SJSA1 (cell line): ENCODE data around the gene LYPD6. TPM values are rescaled to one million over a fixed set of nuclear protein-coding genes. Genes with fewer than 3 reads are reported as not detected.
"Not testable (repeated sequence)": the region's sequence is repeated elsewhere in the genome, so short reads cannot be mapped to it uniquely, and the experiment has no call there.

Source experiments
- DNase-seq, 2 experiments: peaks; one replicate each; pipeline ENCODE4 v3.0.0-alpha.2; 2015 to 2020; ENCODE audit warnings: low spot score in 2 of 2, low read depth in 1 of 2
- H3K27ac ChIP-seq: fragments of 250-450 bp; sonication (Bioruptor Pico); 2 replicates; pipeline ENCODE4 v1.5.1; 2020; ENCODE audit warnings: mild to moderate bottlenecking, moderate library complexity
- H3K27me3 ChIP-seq: fragments of 250-450 bp; sonication (Bioruptor Pico); replicated peaks from 2 replicates; pipeline ENCODE4 v1.5.1; 2020; ENCODE audit warnings: mild to moderate bottlenecking, moderate library complexity
- H3K36me3 ChIP-seq: fragments of 250-450 bp; sonication (Bioruptor Pico); 2 replicates; pipeline ENCODE4 v1.5.1; 2020; ENCODE audit warnings: mild to moderate bottlenecking
- H3K4me1 ChIP-seq: fragments of 250-450 bp; sonication (Bioruptor Pico); replicated peaks from 2 replicates; pipeline ENCODE4 v1.6.1; 2021; ENCODE audit warnings: mild to moderate bottlenecking
- H3K4me3 ChIP-seq: fragments of 250-450 bp; sonication (Bioruptor Pico); 2 replicates; pipeline ENCODE4 v1.5.1; 2020; ENCODE audit warnings: mild to moderate bottlenecking
- H3K9me3 ChIP-seq: fragments of 250-450 bp; sonication (Bioruptor Pico); replicated peaks from 2 replicates; pipeline ENCODE4 v1.5.1; 2020; ENCODE audit warnings: mild to moderate bottlenecking
- total RNA-seq: library from RNA; depleted of rRNA; stranded (reverse); fragments of >200 nt; shearing (Covaris generic); gene quantifications from 2 replicates; pipeline ENCODE4 v1.2.3, GENCODE V29; 2014; rRNA removed

Gene LYPD6
- 9.0 and 15.0 TPM in 2 replicates for total RNA-seq

- Histone ChIP-seq H3K9me3 (0 out of 2 replicates have a peak, but pooled peaks cover 3% of the 10 kb centered on the region), H3K27ac (peak within 1 kb of the TSS; percentile 40; the same call in 1 of the 2 replicates), H3K4me3 (peak within 1 kb of the TSS; percentile 97), H3K27me3 (no peaks in the 10 kb centered on the region), H3K4me1 (peaks cover 17% of the 10 kb centered on the region), H3K36me3 (peaks cover 7% of the 10 kb centered on the region)
- peak; percentile 67 to 85 for DNase-seq
Observed at GRCh38 chr2:149330127-149331022, at the start of gene LYPD6. Gene LYPD6 (plus strand): TSS chr2:149330587. CDS start chr2:149437709, 107,122 bp downstream.

GRCh38 chr2:149281441-149281840 lies 48.9 kb upstream of the LYPD6 start:
- no peak for DNase-seq
- Histone ChIP-seq H3K9me3 (no peaks in the 10 kb centered on the region), H3K4me3 (no peak overlapping the region), H3K27ac (no peak overlapping the region), H3K4me1 (no peaks in the 10 kb centered on the region), H3K36me3 (no peaks in the 10 kb centered on the region), H3K27me3 (no peaks in the 10 kb centered on the region)

- no peaks in the 10 kb centered on the region; the same call in 1 of the 2 replicates for H3K9me3 ChIP-seq
- 0 out of 2 replicates have a peak, but pooled peaks cover 6% of the 10 kb centered on the region for H3K27me3 ChIP-seq
- no peak overlapping the region for H3K27ac ChIP-seq
- no peaks in the 10 kb centered on the region for H3K36me3 ChIP-seq
- DNase-seq = no peak
- H3K4me3 ChIP-seq = no peak overlapping the region
- H3K4me1 ChIP-seq = no peaks in the 10 kb centered on the region
Observed at GRCh38 chr2:149290662-149291061, 39.7 kb upstream of the LYPD6 start.

GRCh38 chr2:149291881-149292280 lies 38.5 kb upstream of the LYPD6 start:
- Histone ChIP-seq H3K27ac (no peak overlapping the region), H3K9me3 (no peaks in the 10 kb centered on the region; the same call in 1 of the 2 replicates), H3K4me1 (no peaks in the 10 kb centered on the region), H3K36me3 (no peaks in the 10 kb centered on the region), H3K4me3 (no peak overlapping the region), H3K27me3 (0 out of 2 replicates have a peak, but pooled peaks cover 6% of the 10 kb centered on the region)
- DNase-seq = no peak

GRCh38 chr2:149296031-149296430 lies 34.4 kb upstream of the LYPD6 start:
- Histone ChIP-seq H3K4me1 (no peaks in the 10 kb centered on the region), H3K9me3 (no peaks in the 10 kb centered on the region), H3K27ac (no peak overlapping the region), H3K36me3 (no peaks in the 10 kb centered on the region), H3K27me3 (0 out of 2 replicates have a peak, but pooled peaks cover 6% of the 10 kb centered on the region), H3K4me3 (no peak overlapping the region)
- no peak for DNase-seq

- no peak for DNase-seq
- no peaks in the 10 kb centered on the region for H3K9me3 ChIP-seq
- no peak overlapping the region for H3K27ac ChIP-seq
- H3K4me1 ChIP-seq = no peaks in the 10 kb centered on the region
- H3K4me3 ChIP-seq = no peak overlapping the region
- H3K36me3 ChIP-seq = no peaks in the 10 kb centered on the region
- H3K27me3 ChIP-seq = no peaks in the 10 kb centered on the region
Observed at GRCh38 chr2:149307014-149307413, 23.4 kb upstream of the LYPD6 start.

GRCh38 chr2:149310349-149310748 lies 20.0 kb upstream of the LYPD6 start:
- H3K36me3 ChIP-seq = no peaks in the 10 kb centered on the region
- no peak overlapping the region for H3K27ac ChIP-seq
- no peak overlapping the region for H3K4me3 ChIP-seq
- H3K27me3 ChIP-seq = no peaks in the 10 kb centered on the region
- H3K9me3 ChIP-seq = no peaks in the 10 kb centered on the region
- DNase-seq = no peak
- 0 out of 2 replicates have a peak, but pooled peaks cover 5% of the 10 kb centered on the region for H3K4me1 ChIP-seq

- no peaks in the 10 kb centered on the region for H3K9me3 ChIP-seq
- no peaks in the 10 kb centered on the region for H3K27me3 ChIP-seq
- H3K4me1 ChIP-seq = 0 out of 2 replicates have a peak, but pooled peaks cover 5% of the 10 kb centered on the region
- H3K36me3 ChIP-seq = no peaks in the 10 kb centered on the region
- no peak for DNase-seq
- H3K4me3 ChIP-seq = no peak overlapping the region
- H3K27ac ChIP-seq = no peak overlapping the region
Observed at GRCh38 chr2:149312039-149312438, 18.3 kb upstream of the LYPD6 start.

GRCh38 chr2:149313512-149313972 lies 16.8 kb upstream of the LYPD6 start:
- no peaks in the 10 kb centered on the region for H3K36me3 ChIP-seq
- H3K27me3 ChIP-seq = no peaks in the 10 kb centered on the region
- no peak overlapping the region for H3K4me3 ChIP-seq
- no peaks in the 10 kb centered on the region for H3K9me3 ChIP-seq
- H3K27ac ChIP-seq = no peak overlapping the region
- peak; percentile 48 to 50 for DNase-seq
- 0 out of 2 replicates have a peak, but pooled peaks cover 5% of the 10 kb centered on the region for H3K4me1 ChIP-seq

GRCh38 chr2:149314687-149315086 lies 15.7 kb upstream of the LYPD6 start:
- DNase-seq = no peak
- Histone ChIP-seq H3K9me3 (no peaks in the 10 kb centered on the region), H3K27ac (no peak overlapping the region), H3K27me3 (no peaks in the 10 kb centered on the region), H3K4me3 (no peak overlapping the region), H3K36me3 (no peaks in the 10 kb centered on the region), H3K4me1 (0 out of 2 replicates have a peak, but pooled peaks cover 5% of the 10 kb centered on the region)

- H3K36me3 ChIP-seq = no peaks in the 10 kb centered on the region
- no peak overlapping the region for H3K4me3 ChIP-seq
- 0 out of 2 replicates have a peak, but pooled peaks cover 5% of the 10 kb centered on the region for H3K4me1 ChIP-seq
- H3K27ac ChIP-seq = no peak overlapping the region
- H3K9me3 ChIP-seq = no peaks in the 10 kb centered on the region
- no peaks in the 10 kb centered on the region for H3K27me3 ChIP-seq
- DNase-seq = no peak
Observed at GRCh38 chr2:149315461-149315860, 14.9 kb upstream of the LYPD6 start.

- not testable (repeated sequence) for H3K4me1 ChIP-seq, H3K36me3 ChIP-seq, H3K27me3 ChIP-seq, H3K4me3 ChIP-seq, H3K27ac ChIP-seq, DNase-seq, H3K9me3 ChIP-seq
Observed at GRCh38 chr2:149318566-149318965, 11.8 kb upstream of the LYPD6 start.

- no peaks in the 10 kb centered on the region for H3K27me3 ChIP-seq
- H3K27ac ChIP-seq = no peak overlapping the region
- no peak overlapping the region for H3K4me3 ChIP-seq
- no peak for DNase-seq
- H3K36me3 ChIP-seq = no peaks in the 10 kb centered on the region
- H3K4me1 ChIP-seq = no peaks in the 10 kb centered on the region
- H3K9me3 ChIP-seq = no peaks in the 10 kb centered on the region
Observed at GRCh38 chr2:149320362-149320761, 10.0 kb upstream of the LYPD6 start.

- peak overlapping the region; percentile 97; the same call in 1 of the 2 replicates for H3K4me3 ChIP-seq
- no peaks in the 10 kb centered on the region for H3K27me3 ChIP-seq
- DNase-seq = no peak
- H3K36me3 ChIP-seq = peaks cover 7% of the 10 kb centered on the region
- H3K4me1 ChIP-seq = peaks cover 17% of the 10 kb centered on the region
- 0 out of 2 replicates have a peak, but pooled peaks cover 3% of the 10 kb centered on the region for H3K9me3 ChIP-seq
- H3K27ac ChIP-seq = no peak overlapping the region
Observed at GRCh38 chr2:149329068-149329467, 1.3 kb upstream of the LYPD6 start.
